ENCODE results near the gene TRMT6. TPM values are rescaled to one million over a fixed set of nuclear protein-coding genes. Genes with fewer than 3 reads are reported as not detected.

TRMT6 gene
- total RNA-seq, 1 experiment from 2014 or later: 35.5 TPM

- BruUV-seq (replicated peaks): no TSS peak
- no peaks in the 10 kb centered on the region for H3K9me3 ChIP-seq
- ChIA-PET POLR2A (interaction anchor here (0.6 kb wide), 1 partner anchor 66 kb away, joined by 7 read pairs; no protein-coding TSS in a partner anchor), CTCF (interaction anchor here (0.7 to 0.8 kb wide), 2 partner anchors 9 to 137 kb away, joined by 3 to 11 read pairs; no protein-coding TSS in a partner anchor)
- Mint-ChIP-seq H3K9me3 (ENCODE audit: unreplicated experiment) (peaks cover 17% of the 10 kb centered on the region), H3K27me3 (ENCODE audit: insufficient read depth, unreplicated experiment) (peaks cover 17% of the 10 kb centered on the region), H3K4me3 (ENCODE audit: unreplicated experiment) (no peak overlapping the region), H3K4me1 (ENCODE audit: low read depth, unreplicated experiment) (no peaks in the 10 kb centered on the region), H3K27ac (ENCODE audit: unreplicated experiment) (no peak overlapping the region), H3K36me3 (ENCODE audit: insufficient read depth, unreplicated experiment) (no peaks in the 10 kb centered on the region)
- no peak for DNase-seq
- H3K27me3 ChIP-seq (replicated peaks; ENCODE audit: control insufficient read depth, insufficient read depth, low read length): no peaks in the 10 kb centered on the region
- H3K36me3 ChIP-seq (ENCODE audit: control insufficient read depth, insufficient read depth, low read length): no peaks in the 10 kb centered on the region
- intact Hi-C loops (cut with micrococcal nuclease; ENCODE audit: unreplicated experiment): no loop called here
- 0 out of 2 replicates have a peak, but pooled peaks cover 4% of the 10 kb centered on the region for H3K4me1 ChIP-seq
- no peak for TF ChIP-seq CTCF (IDR thresholded peaks at IDR 0.05; ENCODE audit: insufficient read depth in 1 of 2, low read depth in 1 of 2, low read length in 1 of 2, severe bottlenecking in 1 of 2, unreplicated experiment in 1 of 2)
- H3K4me3 ChIP-seq (ENCODE audit: low read depth, low read length): no peak overlapping the region
Observed at GRCh38 chr20:5918856-5919625, 31.3 kb downstream of the TRMT6 start.

DNA sequence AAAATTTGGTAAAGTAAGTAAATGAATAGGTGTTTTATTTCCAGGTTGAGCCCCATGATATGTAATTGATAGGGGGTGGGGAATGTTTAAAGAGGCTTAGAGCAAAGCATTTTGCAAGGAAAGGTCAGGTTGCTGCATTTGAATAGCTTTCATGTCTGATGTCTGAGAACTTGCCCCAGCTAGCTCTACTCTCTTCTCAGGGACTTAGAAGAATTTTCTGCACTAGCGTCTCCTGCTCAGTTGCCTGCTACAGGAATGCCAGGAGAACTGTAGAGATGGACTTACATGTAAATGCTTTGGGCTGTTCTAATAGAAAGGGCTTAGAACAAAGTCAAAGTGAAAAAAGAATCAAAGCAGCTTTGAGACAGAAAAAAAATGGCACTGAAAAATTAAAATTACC is 35.5 kb downstream of the TRMT6 start:
- intact Hi-C loops (cut with micrococcal nuclease; ENCODE audit: unreplicated experiment): no loop called here
- Histone ChIP-seq H3K9me3 (no peaks in the 10 kb centered on the region), H3K4me3 (ENCODE audit: low read depth, low read length) (no peak overlapping the region), H3K36me3 (ENCODE audit: control insufficient read depth, insufficient read depth, low read length) (no peaks in the 10 kb centered on the region), H3K27me3 (replicated peaks; ENCODE audit: control insufficient read depth, insufficient read depth, low read length) (no peaks in the 10 kb centered on the region), H3K4me1 (0 out of 2 replicates have a peak, but pooled peaks cover 4% of the 10 kb centered on the region)
- TF ChIP-seq CTCF (IDR thresholded peaks at IDR 0.05; ENCODE audit: insufficient read depth in 1 of 2, low read depth in 1 of 2, low read length in 1 of 2, severe bottlenecking in 1 of 2, unreplicated experiment in 1 of 2): no peak
- Mint-ChIP-seq H3K9me3 (ENCODE audit: unreplicated experiment) (no peaks in the 10 kb centered on the region), H3K27ac (ENCODE audit: unreplicated experiment) (no peak overlapping the region), H3K4me3 (ENCODE audit: unreplicated experiment) (no peak overlapping the region), H3K27me3 (ENCODE audit: insufficient read depth, unreplicated experiment) (peaks cover 8% of the 10 kb centered on the region), H3K36me3 (ENCODE audit: insufficient read depth, unreplicated experiment) (no peaks in the 10 kb centered on the region), H3K4me1 (ENCODE audit: low read depth, unreplicated experiment) (no peaks in the 10 kb centered on the region)
- DNase-seq: no peak
- BruUV-seq (replicated peaks): no TSS peak
- POLR2A ChIA-PET: no interaction called here
- CTCF ChIA-PET: interaction anchor here (0.5 kb wide), 1 partner anchor 36 kb away, joined by 5 read pairs; the partner anchor contains the start of genes MCM8 and TRMT6

- ChIA-PET CTCF (interaction anchor here (0.7 kb wide), 1 partner anchor 20 kb away, joined by 4 read pairs; no protein-coding TSS in a partner anchor), POLR2A (no interaction called here)
- Mint-ChIP-seq H3K27me3 (ENCODE audit: insufficient read depth, unreplicated experiment) (peaks cover 15% of the 10 kb centered on the region), H3K36me3 (ENCODE audit: insufficient read depth, unreplicated experiment) (no peaks in the 10 kb centered on the region), H3K9me3 (ENCODE audit: unreplicated experiment) (no peaks in the 10 kb centered on the region), H3K27ac (ENCODE audit: unreplicated experiment) (no peak overlapping the region), H3K4me3 (ENCODE audit: unreplicated experiment) (no peak overlapping the region), H3K4me1 (ENCODE audit: low read depth, unreplicated experiment) (no peaks in the 10 kb centered on the region)
- H3K4me3 ChIP-seq (ENCODE audit: low read depth, low read length): no peak overlapping the region
- BruUV-seq (replicated peaks): no TSS peak
- no peaks in the 10 kb centered on the region for H3K9me3 ChIP-seq
- no peak for TF ChIP-seq CTCF (IDR thresholded peaks at IDR 0.05; ENCODE audit: insufficient read depth in 1 of 2, low read depth in 1 of 2, low read length in 1 of 2, severe bottlenecking in 1 of 2, unreplicated experiment in 1 of 2)
- no peak for DNase-seq
- no peaks in the 10 kb centered on the region for H3K4me1 ChIP-seq
- no peaks in the 10 kb centered on the region for H3K36me3 ChIP-seq (ENCODE audit: control insufficient read depth, insufficient read depth, low read length)
- intact Hi-C loops (cut with micrococcal nuclease; ENCODE audit: unreplicated experiment): no loop called here
- H3K27me3 ChIP-seq (replicated peaks; ENCODE audit: control insufficient read depth, insufficient read depth, low read length): no peaks in the 10 kb centered on the region
Observed at GRCh38 chr20:5913166-5913565, 37.2 kb downstream of the TRMT6 start.

All from Caco-2 (cell line).